Activated CD4-positive, alpha-beta T cell treated with anti-CD3 and anti-CD28 coated beads, Interleukin-2, amount 50 U/mL, for 4 hours (primary cell): ENCODE measurements around the gene PGM5.

ENCODE experiments used
- DNase-seq, 2 experiments: peaks; one replicate each; pipeline ENCODE4 v3.0.0-alpha.2; 2020

PGM5 gene

DNA sequence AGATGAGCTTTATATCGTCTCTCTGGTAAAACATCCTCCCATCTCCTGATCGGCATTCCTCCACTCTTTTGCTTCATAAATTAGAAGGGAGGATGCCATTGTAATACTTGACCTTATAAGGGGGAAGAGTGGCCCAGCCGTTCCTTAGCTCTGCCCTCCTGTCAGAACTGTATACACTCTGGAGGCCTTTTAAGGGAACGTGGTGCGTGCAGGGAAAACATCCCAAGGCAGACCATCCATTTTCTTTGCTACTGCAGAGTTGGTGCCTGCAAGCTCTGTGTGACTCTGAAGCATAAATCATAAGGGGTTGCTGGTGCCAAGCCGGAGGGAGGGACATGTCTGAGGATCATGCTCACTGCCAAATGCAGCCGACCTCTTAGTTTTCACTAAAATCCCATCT, 90.4 kb downstream of the PGM5 start:
- DNase-seq, result no peak

DNA sequence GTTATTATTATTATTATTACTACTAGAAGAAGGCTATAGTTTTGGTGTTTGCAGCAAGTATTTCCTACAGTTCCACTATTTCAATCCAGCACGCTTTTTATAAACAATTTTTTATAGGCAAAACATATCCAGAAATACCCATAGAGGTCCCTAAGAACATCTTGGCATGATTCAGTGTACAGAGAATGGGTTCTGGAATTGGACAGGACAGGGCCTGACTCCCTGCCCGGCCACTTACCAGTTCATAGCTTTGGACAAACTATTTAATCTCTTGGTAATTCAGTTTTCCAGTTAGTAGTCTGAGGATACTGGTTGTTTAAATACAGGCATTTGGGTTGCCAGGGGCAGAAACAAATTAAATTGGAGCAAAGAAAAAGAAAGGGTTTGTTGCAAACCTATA, 91.2 kb downstream of the PGM5 start:
- no peak for DNase-seq

DNA sequence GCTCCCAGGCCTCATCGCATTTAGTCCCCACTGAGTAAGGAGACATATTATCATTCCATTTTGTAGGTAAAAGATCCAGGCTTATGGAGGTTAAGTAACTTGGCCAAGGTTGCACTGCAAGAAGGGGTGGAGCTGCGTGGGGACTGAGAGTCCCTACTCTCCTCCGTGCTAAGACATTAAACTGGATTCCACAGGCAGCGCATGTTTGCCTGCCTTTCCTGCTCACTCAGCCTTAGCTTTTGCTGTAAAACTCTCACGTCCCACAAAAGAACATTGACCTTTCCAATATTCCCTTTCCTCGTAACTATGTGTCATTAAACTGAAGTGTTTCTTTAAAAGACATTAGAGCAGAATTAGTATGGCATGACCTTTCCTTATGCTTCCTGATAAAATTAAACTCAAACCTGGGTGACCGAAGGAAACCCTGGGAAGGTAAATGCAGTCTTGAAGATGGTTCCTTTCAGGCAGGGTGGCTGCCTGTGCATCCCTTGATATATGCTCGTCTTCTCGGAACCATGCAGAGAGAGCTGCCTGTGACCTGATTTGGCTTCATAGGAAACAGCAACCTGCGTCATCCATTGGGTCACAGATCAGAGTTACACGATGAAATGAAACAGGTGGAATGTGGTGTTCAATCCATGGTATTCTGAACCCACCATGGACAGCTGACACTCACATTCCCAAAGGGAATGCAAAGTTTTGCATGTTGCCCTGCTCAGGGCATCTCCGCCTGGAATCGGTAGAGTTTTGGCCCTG, 98.3 kb downstream of the PGM5 start:
- no peak for DNase-seq

DNA sequence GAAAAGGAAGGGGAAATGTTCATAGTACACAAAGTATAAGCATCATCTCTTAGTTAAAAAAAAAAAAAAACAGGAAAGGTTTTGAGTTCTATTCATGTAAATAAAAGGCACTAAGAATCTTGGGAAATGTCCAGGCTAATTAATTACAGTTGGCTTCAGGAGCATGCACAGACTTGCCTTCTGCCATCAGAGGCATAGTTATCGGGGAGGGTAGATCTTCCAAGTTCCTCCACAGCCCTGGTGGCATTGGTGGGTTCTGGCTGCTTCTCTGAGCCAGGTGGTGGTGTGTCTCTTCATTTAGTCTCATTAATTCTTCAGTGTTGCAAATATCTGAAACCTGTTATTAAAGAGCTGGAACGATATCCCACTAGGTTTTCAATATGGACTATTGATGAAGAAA, 99.0 kb downstream of the PGM5 start:
- no peak for DNase-seq

DNA sequence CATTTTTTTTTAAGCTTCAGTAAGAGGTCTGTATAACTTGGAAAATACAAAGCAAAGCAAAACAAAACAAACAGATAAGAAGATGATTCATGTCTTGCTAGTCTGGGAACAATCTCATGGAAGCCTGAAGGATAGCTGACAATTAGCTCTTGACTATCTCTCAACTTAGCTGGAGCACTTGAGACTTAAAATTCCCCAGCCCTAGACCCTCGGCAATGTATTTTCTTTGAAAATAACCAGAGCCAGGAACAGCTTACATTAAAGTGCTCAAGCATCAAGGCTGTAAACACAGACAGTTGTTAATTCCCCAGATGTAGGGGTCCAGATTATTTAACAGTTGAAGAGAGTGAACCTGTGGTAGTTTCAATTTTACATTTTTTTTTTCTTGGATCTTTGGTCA, 101.4 kb downstream of the PGM5 start:
- DNase-seq, result no peak

DNA sequence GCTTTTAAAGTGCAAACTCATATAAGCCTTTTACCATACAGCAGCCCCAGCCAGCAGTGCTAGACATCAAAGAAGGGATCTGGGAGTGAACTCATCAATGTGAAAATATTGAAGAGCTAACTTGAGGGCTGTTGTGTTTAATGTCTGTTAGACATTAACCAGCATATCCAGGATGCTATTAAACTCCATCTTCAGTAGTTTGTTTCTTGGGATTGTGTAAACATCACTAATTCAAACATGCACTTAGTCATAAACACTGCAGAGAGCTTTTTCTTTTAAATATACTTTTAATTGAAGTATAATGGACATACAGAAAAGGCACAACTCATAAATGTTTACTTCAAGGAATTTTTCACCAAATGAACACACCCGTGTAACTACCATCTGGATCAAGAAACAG, 102.5 kb downstream of the PGM5 start:
- no peak for DNase-seq

DNA sequence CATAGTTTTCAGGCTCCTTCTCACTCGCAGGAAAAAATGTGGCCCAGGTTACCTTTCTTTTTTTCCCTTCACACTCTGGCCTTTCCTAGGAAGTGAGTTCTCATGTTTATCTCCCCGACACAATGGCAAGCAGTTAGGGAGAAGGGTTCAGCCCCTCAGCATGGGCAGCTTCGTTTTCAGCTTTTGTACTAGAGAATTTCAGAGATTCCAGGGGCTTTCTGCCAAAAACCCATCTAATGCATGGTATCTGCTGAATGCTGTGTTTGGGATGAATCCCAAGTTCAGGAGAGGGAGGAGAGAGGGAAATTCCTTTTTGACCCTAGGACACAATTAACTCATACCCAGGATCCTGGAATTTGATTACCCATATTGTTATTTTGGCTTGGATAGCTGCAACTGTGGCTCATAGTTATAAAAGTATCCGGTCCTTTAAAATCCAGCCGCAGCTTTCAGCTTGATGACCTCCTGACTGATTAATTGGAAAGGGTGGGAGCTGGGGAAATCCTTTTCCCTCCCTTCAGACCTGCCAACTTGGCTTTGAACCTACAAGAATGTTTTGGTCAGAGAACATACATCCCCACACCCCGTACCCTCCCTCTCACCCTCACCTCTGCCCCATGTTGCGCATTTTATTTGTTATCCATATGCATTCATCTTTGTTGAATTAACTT, 105.8 kb downstream of the PGM5 start:
- no peak for DNase-seq

DNA sequence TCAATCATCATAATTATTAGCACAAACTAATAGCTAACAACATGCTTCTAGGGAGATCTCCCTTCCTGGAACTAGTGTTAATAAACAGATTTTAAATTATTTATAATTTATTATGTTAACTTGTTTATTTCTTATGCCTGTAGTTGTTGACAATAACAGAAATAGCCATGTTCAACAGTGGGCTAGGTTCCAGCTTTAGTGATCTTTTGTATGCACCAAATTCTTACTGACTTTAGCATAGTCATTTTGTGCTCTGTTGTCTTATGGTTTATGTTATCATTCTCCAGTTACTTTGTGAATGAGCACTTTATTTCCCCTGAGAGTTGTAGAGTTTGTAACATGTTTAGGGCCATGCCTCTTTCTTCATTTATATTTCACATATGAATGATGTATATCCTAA, 113.7 kb downstream of the PGM5 start:
- DNase-seq, result no peak

DNA sequence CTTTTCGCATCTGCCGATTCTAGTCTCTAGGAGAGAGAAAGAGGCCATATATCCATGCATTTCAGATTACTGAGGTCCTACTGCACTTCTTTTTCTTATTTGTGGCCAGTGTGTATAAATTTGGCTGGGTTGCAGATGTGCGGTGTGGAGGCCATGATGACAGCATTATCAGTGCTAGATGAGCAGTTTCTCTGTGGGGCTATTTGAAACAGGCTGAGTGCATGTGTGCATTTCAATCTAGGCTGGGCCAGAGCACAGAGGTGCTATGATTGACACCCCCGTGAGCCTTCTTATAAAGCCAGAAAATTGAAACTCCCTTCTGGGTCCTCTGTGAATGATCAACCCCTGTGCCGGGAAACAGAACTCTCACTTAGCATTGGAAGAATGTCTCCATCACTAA, 114.2 kb downstream of the PGM5 start:
- DNase-seq, result no peak

DNA sequence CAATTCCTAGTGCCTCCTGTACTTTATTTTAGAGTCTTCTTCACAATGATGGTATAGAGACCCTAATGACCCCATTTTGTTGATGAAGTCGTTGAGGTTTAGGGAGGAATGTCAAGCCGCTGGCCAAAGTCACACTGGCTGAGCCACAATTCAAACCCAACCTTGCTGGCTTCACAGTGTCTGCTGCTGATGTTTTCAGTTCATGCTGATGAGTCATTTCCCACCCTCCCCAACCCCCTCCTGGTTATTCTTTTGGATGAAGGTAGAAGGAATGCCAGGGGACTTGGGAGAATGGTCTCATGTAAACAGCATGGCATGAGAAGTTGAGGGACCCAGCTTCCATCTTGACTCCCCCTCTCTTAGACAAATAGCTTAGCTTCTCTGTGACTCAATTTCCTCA, 115.7 kb downstream of the PGM5 start:
- DNase-seq, result no peak

DNA sequence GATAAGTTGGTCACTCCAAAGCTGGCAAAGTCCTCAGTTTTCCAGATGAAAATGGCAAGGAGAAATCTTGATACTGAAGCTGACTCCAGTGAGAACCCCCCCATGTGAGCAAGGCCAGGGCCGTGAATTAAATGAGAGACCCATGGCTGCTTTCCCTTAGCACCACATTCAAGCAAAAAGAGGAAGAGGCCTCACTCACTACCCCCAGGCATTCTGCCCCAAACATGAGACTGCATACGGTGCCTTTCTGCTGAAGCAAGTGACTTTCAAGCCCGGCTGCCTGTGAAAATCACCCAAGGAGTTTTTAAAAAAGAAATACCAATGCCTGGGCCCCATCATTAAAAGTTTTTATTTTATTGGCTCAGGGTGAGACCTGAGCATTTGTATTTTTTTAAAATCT, 117.4 kb downstream of the PGM5 start:
- no peak for DNase-seq

DNA sequence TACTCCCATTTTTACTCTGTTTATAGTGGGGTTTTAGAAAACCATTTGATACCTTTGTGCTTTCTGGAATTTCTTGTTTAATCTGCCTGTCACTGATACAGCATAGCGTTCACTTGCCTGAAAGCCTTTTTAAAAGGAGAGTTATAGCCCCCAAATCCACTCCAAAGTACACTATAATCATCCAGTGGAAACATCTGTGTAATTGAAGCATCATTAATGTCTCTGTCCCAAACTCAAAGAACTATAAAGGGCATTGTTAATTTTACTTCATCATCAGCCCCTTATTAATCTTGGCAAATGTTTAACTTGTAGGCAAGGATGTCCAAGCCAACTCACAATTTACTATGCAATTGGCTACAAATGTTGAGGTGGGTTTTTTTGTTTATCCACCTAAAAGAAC, 120.0 kb downstream of the PGM5 start:
- no peak for DNase-seq

DNA sequence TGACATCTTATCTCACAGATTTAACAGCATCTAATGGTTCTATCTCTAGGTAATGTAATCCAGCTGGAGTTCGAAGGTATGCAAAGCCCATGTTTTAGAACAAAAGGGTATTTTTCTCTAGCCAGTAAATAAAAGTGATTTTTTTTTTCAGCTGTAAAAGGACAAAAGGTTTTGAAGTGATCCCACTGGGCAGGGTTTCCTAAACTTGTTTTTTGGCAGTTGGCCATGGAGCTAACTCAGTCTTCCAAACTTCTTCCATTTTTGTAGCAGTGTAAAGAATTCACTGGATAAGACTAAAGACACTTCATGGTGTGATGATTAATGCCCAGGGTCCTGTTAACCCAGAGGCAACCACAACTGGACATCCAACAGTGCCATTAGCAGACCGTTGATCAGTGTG, 120.4 kb downstream of the PGM5 start:
- DNase-seq, result no peak

DNA sequence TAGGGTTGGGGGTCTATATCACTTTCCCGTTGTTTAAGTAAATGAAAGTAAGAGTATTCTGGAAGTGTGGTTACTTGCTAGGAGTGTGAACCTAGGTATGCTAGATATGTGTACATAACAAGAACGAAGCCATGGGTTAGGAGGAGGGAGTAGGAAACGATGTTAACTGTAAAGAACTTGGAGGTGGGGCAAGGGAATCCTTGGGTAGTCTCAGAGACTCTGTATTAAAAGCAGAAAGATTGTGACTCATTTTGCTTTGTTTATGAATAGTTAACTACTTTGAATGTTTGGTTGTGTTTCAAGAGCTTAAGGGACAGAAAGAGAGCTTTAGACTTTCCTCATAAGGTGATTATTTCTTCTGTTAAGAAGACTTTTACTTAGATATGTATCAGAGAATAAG, 124.4 kb downstream of the PGM5 start:
- DNase-seq, result no peak

DNA sequence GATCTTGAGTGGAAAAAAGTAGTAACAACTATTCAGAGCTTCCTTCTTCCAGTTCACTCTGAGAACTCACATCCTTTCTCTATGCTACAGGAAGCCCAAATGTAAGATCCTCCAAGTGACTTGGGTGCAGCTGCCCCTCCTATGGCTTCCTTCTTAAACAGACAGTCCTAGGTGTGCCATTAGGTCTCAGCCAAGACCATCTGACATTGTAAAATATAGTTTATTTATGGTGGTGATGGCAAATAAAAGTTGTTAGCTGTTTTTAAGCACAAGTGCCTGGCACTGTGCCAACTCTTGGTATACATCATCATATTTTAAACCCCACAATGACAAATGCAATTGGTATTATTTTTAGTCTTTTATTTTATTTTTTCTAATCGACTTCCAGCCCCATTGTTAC, 126.1 kb downstream of the PGM5 start:
- no peak for DNase-seq

DNA sequence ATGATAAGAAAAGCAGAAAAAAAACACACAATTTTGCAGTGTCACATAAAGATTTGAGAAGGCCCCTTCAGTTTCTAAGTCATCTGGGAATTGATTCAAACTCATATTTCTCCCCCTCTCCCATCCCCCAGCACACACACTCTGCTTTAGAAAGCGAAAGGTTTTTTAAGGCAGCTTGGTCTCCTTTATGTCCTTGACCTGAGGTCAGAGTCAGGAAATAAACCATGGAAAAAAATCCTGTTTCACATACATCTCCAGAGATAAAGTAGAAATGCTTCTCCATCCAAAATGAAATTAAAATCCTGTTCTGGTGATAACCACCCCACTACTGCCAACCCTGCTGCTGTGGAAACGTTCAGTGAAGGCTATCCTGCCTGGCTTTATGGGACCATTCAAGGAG, 131.7 kb downstream of the PGM5 start:
- DNase-seq, result no peak

DNA sequence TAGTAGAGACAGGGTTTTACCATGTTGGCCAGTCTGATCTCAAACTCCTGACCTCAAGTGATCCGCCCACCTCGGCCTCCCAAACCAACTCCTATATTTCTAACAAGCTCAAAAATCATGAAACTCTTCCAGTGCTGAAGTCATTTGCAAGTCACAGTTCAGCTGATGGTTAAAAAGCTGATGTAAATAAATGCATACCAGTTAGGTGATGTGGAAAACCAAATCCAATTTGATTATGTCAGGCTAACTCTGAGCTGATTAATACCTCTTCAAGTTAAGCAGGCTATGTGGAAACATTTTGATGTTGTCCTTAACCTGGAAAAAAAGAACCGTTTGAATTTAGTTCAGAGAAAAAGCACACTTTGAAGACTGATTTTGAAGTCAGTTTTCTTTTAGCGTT, 133.2 kb downstream of the PGM5 start:
- no peak for DNase-seq

DNA sequence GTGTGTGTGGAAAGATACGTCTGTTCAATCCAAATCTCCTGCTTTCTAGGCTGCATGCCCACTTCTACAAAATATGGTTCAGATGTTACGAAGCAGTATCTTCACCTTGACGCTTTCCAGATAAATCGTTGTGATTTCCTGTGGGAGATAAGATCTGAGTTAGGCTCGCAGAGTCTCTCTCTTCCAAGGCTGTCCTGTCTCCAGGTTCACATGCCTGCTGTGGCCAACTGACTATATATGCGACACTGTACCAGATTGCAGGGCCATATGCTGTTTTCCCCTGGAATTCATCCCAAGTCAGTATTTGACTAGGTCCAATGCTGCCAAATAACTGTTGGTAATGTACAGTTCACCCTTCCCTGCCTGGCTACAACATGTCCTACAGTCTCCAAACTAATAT, 136.4 kb downstream of the PGM5 start:
- DNase-seq, result no peak

DNA sequence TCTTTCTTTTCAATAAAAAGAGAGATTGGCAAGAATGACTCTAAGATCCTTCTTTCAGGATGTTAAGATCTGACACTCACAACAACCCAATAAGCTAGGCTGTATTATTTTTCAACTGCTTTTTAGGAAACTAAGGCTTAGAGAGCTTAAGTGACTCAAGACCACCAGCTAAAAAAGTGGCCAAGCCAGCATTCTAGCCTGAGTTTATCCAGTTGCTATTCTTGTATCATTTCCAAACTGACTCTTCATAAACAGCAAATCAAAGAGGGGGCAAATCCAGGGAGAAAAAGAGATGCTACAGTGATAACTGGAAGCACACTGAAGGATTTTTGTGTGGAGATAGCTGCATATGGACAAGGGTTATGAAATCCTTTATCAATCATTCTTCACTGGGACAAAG, 137.1 kb downstream of the PGM5 start:
- no peak for DNase-seq

DNA sequence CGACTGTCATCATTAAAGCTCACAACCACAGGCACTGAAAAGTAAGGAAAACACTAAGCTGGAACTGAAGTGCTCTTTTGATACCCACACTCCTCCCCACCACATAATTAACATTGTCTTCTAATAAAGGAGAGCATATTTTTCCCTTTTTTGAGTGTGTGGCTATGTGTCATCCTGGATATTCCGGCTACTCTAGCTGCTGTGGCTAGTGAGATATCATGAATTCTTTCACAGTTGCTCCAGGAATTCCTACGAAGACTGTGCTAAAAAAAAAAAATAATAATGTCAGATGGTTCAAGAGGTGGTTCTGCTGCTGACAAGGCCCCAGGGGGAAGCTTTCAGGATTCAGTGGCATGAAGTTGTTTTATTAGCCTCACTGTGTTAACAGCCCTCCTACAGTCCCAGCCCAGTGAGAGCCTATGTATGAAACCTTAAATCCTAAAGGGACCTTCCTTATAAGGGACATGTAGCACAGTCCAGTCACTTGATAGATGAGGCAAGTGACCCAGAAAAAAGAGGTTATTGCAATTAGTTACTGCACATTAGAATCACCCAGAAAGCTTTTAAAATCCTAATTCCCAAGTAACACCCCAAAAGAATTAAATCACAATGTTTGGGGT, 137.7 kb downstream of the PGM5 start:
- no peak for DNase-seq

DNA sequence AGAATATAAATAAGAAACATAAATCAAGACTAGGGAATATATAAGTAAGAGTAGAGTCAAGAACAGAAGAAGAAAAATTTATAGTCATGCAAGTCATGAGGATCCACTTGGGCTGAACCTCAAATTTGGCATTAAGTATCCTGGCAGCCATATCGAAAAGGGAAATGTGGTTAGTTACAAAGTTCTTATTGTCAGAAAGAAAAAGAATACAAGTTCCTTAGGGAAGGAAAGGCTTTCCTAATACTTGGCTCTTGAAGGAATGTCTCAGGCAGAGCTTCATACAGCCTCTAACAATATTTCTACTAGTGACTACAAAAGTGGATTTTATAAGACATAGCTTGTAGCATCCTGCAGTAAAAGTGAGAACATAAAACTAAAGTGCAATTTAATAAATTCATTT, 138.8 kb downstream of the PGM5 start:
- no peak for DNase-seq

DNA sequence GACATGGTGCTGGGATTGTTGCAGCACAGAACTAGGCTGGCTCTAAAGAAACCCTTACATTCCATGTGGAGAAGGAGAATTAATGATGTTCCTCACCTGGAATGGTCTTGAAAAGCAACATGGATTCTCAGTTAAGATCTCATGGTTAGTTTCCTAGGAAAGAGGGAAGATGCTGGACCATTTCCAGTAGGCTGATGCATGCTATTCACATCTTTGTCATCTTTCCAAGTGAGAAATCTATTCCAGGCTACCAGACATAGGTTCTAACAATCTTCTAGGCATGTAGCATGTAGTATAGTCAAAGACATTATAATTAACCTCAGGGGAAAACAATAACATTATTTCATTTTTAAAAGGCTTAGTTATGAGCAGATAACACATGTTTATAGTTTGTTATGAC, 139.9 kb downstream of the PGM5 start:
- DNase-seq, result no peak

DNA sequence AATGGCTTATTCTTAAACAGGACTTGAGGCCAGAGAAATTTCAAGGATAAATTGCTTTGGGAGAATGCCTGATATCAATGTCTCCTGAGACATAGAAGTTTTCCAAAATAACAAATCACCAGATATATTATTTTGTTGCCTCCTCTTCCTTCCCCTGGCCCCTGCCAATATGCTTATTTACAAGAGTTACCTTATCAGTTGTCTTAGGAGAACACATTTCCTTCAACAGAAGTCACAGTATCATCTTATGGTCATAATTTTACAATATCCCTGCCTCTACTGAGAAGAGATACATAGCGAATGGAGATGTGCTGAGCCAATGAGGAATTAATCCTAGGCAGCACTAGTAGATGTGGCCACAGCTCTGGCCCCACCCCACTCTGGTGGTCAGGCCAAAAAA, 141.2 kb downstream of the PGM5 start:
- DNase-seq, result no peak

DNA sequence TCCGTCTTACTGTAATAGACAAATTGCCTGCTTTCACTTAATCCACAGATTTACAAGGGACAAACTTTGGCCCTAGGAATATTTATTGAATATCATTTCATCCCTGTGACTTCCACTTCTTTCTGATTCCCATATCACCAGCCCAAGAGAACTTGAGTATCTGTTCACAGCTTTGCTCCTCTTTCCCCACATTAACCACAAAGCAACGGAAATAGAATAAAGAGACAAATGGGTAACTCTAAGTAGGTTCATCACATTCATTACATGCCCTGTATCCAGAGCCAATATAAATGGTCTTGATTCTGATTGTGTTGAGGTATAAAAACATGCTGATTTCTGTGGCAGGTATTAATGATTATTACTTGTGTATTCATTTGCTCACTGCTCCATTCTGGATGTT, 142.4 kb downstream of the PGM5 start:
- DNase-seq, result no peak
